Chondrocyte (in vitro differentiated cells): Measurements from ENCODE around the gene KAT6B. TPM values are rescaled to one million over a fixed set of nuclear protein-coding genes. Genes with fewer than 3 reads are reported as not detected.

Experiments
- DNase-seq: peaks from one replicate; pipeline ENCODE4 v3.0.0; 2021; ENCODE audit warnings: mixed read lengths, low spot score
- H3K27ac Mint-ChIP-seq: one replicate; pipeline ENCODE4 v1.8.0; 2021; ENCODE audit warnings: mild to moderate bottlenecking, moderate library complexity, mixed read lengths; ENCODE audit not compliant: unreplicated experiment
- H3K27me3 Mint-ChIP-seq: 2 replicates; pipeline ENCODE4 v1.8.0; 2021; ENCODE audit warnings: low read depth, mixed read lengths
- H3K36me3 Mint-ChIP-seq: 2 replicates; pipeline ENCODE4 v1.8.0; 2021; ENCODE audit warnings: low read depth, mixed read lengths
- H3K4me1 Mint-ChIP-seq: 2 replicates; pipeline ENCODE4 v1.8.0; 2021; ENCODE audit warnings: low read depth, mild to moderate bottlenecking, mixed read lengths
- H3K4me3 Mint-ChIP-seq: one replicate; pipeline ENCODE4 v1.8.0; 2021; ENCODE audit warnings: mild to moderate bottlenecking, moderate library complexity, mixed read lengths; ENCODE audit not compliant: unreplicated experiment
- H3K9me3 Mint-ChIP-seq: 2 replicates; pipeline ENCODE4 v1.8.0; 2021; ENCODE audit warnings: low read depth, mixed read lengths
- total RNA-seq: library from RNA; stranded (reverse); gene quantifications from 3 replicates; pipeline ENCODE4 v1.2.1, GENCODE V29; 2021
- TF ChIP-seq, protein P1 (sequence below): fragments of 200-600 bp; sonication (generic); IDR thresholded peaks from 2 replicates; pipeline ENCODE4 v1.5.0; 2021; ENCODE audit warnings: antibody characterized with exemption, mild to moderate bottlenecking, moderate library complexity

Gene KAT6B
- total RNA-seq, 1 donor from 2014 or later, result 20.8 TPM

DNA sequence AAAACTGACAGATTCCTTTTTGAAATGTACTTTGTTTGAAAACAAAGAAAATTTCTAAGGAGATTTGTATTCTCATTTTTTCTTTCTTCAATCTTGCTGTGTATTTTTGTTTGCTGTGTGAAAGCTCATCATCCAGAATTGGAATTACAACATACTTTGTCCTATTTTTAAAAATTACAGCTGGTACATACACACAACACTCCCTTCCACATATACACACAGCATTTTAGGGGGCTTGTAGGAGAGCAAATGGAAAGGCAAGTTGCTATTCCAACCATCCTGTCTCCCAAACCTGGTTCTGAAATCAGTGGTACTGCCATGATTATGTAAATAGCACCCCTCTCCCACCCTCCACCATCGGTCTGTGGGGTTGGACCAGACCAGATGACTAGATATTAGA, 184.0 kb downstream of the KAT6B start:
- TF ChIP-seq, protein P1, sequence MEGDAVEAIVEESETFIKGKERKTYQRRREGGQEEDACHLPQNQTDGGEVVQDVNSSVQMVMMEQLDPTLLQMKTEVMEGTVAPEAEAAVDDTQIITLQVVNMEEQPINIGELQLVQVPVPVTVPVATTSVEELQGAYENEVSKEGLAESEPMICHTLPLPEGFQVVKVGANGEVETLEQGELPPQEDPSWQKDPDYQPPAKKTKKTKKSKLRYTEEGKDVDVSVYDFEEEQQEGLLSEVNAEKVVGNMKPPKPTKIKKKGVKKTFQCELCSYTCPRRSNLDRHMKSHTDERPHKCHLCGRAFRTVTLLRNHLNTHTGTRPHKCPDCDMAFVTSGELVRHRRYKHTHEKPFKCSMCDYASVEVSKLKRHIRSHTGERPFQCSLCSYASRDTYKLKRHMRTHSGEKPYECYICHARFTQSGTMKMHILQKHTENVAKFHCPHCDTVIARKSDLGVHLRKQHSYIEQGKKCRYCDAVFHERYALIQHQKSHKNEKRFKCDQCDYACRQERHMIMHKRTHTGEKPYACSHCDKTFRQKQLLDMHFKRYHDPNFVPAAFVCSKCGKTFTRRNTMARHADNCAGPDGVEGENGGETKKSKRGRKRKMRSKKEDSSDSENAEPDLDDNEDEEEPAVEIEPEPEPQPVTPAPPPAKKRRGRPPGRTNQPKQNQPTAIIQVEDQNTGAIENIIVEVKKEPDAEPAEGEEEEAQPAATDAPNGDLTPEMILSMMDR, result no peak
- H3K36me3 Mint-ChIP-seq, result peaks cover 9% of the 10 kb centered on the region
- no peak overlapping the region for H3K27ac Mint-ChIP-seq
- H3K9me3 Mint-ChIP-seq, result no peaks in the 10 kb centered on the region
- H3K4me1 Mint-ChIP-seq, result peaks cover 4% of the 10 kb centered on the region
- no peaks in the 10 kb centered on the region for H3K27me3 Mint-ChIP-seq
- H3K4me3 Mint-ChIP-seq, result no peak overlapping the region
- no peak for DNase-seq

DNA sequence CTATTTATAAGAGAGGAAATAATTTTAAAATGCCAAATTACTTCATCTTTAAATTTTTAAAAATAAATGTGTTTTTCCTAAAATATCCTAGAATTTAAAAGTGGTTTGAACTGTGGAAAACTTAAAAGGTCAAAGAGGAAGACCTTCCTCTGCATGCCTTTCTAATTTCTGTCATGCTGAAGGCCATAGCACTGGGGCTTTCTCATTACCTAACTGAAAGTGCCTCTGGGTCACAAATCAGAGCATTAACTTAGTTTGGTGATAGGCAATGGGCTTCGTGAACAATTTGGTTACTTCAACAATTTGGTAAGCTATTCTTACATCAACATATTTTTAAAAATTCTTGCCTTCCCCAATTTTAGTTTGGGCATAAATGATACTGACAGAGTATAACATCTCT, 184.8 kb downstream of the KAT6B start:
- Mint-ChIP-seq H3K36me3 (peaks cover 8% of the 10 kb centered on the region), H3K27me3 (no peaks in the 10 kb centered on the region), H3K9me3 (no peaks in the 10 kb centered on the region), H3K27ac (no peak overlapping the region), H3K4me1 (peaks cover 4% of the 10 kb centered on the region), H3K4me3 (no peak overlapping the region)
- TF ChIP-seq, protein P1, result no peak
- DNase-seq, result no peak

DNA sequence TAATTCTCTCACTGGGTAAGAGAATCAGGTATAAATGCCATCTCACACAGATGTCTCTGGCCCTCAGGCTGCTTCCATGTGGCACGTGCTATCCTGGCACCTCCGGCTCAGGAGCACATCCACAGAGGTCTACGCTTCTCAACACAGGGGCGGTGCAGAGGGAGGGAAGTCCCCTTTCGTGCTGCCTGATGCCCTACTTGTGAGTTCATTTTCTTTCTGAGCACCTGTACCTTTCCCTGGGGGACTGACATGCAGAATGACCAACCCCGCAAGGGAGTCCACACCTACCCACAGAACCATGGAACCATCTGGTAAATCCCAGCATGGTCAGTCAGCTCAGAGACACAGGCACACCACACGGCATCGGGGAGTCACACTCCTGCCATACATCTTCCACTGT, 186.1 kb downstream of the KAT6B start:
- Mint-ChIP-seq H3K36me3 (peaks cover 6% of the 10 kb centered on the region), H3K9me3 (no peaks in the 10 kb centered on the region), H3K4me1 (peaks cover 4% of the 10 kb centered on the region), H3K27me3 (no peaks in the 10 kb centered on the region), H3K4me3 (no peak overlapping the region), H3K27ac (no peak overlapping the region)
- TF ChIP-seq, protein P1, result no peak
- no peak for DNase-seq

DNA sequence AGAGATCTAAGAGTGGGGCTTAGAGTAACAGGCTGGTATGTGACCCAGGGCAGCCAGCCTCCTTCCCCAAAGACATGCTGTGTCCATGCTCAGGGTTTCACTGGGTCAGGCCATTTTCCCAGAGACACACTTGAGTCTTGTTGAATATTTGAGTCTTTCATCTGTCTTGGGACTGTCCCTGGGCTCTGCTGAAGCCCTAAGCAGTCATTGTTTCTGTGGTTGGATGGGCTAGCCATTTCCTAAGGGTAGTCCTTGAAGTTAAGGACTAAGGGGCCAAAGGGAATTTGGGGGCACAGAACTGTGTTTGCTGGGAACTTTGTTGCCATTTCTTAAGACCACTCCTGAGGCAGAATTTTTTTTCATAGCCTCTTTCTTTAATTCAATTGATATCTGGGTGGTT, 186.6 kb downstream of the KAT6B start:
- Mint-ChIP-seq H3K4me3 (no peak overlapping the region), H3K36me3 (peaks cover 6% of the 10 kb centered on the region), H3K4me1 (peaks cover 4% of the 10 kb centered on the region), H3K27me3 (no peaks in the 10 kb centered on the region), H3K9me3 (no peaks in the 10 kb centered on the region), H3K27ac (no peak overlapping the region)
- TF ChIP-seq, protein P1, result no peak
- no peak for DNase-seq

DNA sequence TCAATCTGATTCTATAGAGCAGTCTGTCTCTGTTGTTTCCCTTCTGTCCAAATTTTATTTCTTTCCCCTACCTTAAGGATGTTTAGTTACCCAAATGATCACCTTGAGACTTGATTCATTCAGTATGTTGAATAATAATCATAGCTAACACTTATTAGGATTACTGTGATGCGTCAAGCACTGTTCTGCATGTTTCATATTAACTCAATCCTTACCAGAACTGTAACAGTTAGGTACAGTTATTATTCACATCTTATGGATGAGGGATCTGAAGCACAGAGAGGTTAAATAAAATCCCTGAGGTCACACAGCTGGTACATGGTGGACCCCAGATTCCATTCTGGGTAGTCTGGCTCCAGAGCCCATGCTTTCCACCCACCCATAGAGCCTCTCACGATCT, 187.1 kb downstream of the KAT6B start:
- H3K4me3 Mint-ChIP-seq, result no peak overlapping the region
- H3K27ac Mint-ChIP-seq, result no peak overlapping the region
- H3K9me3 Mint-ChIP-seq, result no peaks in the 10 kb centered on the region
- H3K27me3 Mint-ChIP-seq, result no peaks in the 10 kb centered on the region
- peaks cover 6% of the 10 kb centered on the region for H3K36me3 Mint-ChIP-seq
- DNase-seq, result no peak
- H3K4me1 Mint-ChIP-seq, result peaks cover 4% of the 10 kb centered on the region
- TF ChIP-seq, protein P1, result no peak
